ENCODE results near the gene HYCC2.
"Not testable (repeated sequence)": the region's sequence is repeated elsewhere in the genome, so short reads cannot be mapped to it uniquely, and the experiment has no call there.

HYCC2 gene

DNA sequence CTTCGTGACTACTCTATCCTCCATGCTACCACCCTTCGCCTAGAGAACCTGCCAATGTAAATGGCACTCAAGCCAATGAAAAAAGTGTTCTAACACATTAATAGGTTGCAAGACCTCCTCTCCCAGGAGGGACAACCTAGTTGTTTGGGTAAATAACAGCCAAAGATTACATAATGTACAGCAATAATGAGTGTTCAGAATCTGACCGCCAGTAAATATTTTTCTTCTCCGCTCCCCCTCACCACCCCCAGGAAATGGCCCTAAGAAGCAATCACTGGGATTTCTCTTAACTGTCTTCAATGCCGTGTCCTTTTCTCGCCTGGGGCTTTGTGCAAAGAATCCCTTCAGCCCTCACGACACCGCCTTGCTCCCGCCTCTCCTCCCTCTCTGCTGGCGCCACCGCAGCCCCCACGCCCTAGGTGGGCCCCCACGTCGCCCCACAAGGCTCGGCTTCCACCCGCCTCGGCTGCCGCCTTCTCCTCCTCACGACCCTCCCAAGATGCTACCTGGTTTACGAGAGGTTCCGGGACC lies 458 bp downstream of the HYCC2 start:
- no peak for DNase-seq

DNA sequence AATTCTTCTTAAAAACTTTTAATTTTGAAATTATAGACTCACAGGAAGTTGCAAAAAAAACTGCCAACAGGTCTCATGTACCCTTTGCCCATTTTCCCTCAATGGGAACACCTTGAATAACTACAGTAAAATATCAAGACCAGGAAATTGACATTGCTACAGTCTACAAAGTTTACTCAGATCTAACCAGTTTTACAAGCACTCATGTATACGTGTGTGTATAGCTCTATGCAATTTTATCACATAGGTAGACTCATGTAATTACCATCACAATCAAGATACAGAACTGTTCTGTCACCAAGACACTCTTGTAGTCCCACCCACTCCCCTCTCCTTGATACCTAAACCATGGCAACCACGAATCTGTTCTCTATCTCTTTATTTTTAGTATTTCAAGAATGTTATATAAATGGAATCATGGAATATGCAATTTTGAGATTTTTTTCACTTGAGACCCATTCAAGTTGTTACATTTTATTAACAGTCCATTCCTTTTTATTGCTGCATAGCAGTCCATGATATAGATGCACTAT lies 6.6 kb downstream of the HYCC2 start:
- DNase-seq = no peak

GRCh38 chr2:201063516-201063915 lies 8.0 kb downstream of the HYCC2 start:
- DNase-seq = not testable (repeated sequence)

DNA sequence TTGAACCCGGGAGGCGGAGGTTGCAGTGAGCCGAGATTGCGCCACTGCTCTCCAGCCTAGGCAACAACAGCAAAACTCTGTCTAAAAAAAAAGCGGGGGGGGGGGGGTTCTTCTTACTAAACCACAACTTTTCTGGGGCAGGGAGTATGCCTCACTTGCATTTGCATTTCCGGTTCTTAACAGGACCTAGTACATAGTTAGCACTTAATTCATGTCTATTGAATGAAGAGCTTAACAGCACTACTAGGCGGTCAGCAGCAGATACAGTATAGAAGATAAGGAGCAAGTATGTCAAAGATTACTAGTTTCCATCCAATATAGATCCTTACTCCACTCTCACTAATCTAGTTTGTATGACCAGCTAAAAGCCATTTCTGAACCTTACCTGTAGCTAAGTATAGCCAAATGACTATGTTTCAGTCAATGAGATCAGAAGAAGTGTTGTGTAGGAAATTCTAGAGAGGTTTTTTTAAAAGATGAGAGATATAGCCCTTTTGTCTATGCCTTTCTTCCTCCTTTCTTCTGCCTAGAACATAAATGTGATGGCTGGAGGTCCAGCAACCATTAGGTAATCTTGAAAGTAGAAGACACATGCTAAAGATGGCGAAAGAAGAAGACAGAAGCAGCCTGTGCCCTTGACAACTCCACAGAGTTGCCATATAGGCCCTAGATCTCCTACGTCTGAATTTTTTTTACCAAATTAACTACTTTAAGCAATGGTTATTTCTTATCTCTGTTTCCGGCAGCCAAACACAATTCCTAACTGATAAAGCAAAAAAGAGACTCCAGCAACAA lies 11.3 kb downstream of the HYCC2 start:
- no peak for DNase-seq

DNA sequence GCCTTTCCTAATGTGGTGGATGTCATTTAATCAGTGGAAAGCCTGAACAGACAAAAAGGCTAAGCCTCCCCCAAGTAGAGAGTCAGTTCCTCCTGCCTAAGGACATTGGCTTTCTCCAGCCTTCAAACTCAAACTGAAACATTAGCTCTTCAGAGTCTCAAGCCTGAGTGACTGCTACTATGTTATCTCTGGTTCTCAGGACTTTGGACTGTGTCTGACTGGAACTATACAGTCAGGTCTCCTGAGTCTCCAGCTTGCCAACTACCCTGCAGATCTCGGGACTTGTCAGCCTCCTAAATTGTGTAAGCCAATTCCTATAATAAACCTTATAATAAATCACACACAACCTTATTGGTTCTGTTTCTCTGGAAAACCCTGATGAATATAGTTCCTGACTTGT lies 12.6 kb downstream of the HYCC2 start:
- DNase-seq = no peak

DNA sequence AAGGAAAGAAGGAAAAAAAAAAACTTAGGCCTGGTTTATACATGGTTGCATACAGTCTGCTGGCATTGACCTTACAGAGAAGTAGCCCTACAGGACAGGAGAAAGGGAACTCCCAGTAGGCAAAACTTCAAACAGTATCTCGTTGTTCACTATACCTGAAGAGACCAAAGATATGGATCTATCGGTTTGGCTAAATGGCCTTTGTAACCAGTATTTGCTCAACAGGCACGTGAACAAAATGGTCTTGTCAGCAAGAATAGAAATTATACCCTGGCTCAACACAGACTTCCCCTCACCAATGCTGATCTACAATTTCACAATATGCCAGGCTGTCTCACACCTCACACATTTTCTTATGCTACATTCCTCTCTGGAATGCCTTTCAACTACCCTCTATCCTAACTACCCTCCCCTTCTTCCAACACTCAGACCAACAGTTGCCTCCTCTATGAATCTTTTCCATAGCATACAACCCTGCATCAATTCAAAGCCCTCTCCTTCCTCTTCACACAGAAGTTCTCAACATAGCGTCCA lies 13.7 kb downstream of the HYCC2 start:
- DNase-seq = no peak

DNA sequence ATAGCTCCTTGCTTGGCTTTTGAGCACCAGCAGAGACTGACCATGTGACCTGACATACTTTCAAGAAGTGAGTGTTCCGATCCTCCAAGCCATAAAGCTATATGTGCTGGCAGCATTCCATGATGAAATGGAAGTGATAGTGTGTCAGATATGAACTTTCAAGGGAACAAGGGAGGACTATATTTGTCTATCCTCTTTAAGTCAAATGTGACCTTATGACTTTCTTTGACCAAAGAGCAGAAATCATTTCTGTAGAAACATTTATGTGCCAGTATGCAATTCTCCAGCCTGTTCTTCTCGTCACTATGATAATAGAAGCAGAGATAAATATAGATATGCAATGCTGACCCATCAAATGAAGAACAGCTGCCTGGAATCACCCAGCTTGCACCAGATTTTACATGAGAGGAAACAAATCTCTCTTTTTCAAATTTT lies 14.4 kb downstream of the HYCC2 start:
- no peak for DNase-seq

GRCh38 chr2:201049455-201049854 lies 22.0 kb downstream of the HYCC2 start:
- DNase-seq = no peak

GRCh38 chr2:201046881-201047280 lies 24.6 kb downstream of the HYCC2 start:
- DNase-seq = no peak

DNA sequence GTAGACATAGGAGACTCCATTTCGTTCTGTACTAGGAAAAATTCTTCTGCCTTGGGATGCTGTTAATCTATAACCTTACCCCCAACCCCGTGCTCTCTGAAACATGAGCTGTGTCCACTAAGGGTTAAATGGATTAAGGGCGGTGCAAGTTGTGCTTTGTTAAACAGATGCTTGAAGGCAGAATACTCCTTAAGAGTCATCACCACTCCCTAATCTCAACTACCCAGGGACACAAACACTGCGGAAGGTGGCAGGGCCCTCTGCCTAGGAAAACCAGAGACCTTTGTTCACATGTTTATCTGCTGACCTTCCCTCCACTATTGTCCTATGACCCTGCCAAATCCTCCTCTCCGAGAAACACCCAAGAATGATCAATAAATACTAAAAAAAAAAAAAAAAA lies 28.4 kb downstream of the HYCC2 start:
- not testable (repeated sequence) for DNase-seq

GRCh38 chr2:201042451-201042850 lies 29.0 kb downstream of the HYCC2 start:
- DNase-seq = not testable (repeated sequence)

DNA sequence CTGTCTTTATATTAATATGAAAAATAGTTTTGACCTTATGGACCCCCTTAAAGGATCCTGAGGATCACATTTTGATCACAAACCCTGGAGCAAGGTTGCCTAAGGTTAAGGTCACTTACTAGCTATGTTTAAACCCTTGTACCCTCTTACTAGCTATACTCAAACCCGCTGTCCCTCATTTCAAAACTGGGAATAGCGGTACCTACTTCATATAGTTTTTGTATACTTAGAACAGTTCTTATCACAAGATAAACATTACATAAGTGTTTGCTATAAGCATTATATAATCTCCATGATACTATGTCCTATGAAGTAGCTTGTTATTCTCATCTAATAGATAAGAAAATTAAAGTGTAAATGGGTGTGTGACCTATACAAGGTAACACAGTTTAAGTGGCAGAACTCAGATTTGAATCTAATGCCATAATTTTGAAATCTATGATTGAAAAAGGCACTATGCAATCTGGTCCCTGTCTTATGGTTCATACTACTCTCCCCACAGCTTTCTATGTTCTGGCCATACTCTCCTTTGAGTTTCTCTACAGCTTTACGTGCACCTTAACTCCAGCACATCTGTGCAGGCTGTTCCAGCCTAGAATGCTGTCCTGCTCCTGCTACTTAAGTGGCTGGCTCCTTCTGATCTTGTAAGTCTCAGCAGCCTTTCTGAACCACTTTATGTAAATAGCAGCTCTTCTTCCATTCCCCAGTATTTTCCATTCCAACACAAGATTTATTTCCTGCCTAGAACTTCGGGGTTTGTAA lies 30.4 kb downstream of the HYCC2 start:
- DNase-seq = no peak

DNA sequence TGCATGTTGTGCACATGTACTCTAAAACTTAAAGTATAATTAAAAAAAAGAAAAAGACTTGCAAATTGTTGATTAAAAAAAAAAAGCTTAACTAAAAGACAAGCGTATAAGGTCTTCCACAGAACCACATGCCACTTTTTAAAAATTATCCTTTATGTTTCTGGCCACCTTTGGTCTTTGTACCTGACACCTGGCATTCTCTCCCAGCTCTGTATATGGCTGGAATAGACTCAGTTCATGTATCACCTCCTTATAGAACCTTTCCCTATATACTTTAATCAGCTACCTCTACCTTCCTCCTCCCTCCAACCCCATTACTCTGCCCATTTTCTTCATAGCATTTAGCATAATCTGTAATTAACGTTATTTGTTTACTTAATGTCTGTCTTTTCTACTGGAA lies 32.6 kb downstream of the HYCC2 start:
- no peak for DNase-seq

DNA sequence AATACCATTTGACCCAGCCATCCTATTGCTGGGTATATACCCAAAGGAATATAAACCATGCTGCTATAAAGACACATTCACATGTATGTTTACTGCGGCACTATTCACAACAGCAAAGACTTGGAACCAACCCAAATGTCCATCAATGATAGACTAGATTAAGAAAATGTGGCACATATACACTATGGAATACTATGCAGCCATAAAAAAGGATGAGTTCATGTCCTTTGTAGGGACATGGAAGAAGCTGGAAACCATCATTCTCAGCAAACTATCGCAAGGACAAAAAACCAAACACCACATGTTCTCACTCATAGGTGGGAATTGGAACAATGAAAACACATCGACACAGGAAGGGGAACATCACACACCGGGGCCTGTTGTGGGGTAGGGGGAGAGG lies 33.1 kb downstream of the HYCC2 start:
- DNase-seq = not testable (repeated sequence)

GRCh38 chr2:201034355-201034754 lies 37.1 kb downstream of the HYCC2 start:
- not testable (repeated sequence) for DNase-seq

- DNase-seq = no peak
These were observed 47.0 kb downstream of the HYCC2 start for GRCh38 chr2:201024518-201024917.

DNA sequence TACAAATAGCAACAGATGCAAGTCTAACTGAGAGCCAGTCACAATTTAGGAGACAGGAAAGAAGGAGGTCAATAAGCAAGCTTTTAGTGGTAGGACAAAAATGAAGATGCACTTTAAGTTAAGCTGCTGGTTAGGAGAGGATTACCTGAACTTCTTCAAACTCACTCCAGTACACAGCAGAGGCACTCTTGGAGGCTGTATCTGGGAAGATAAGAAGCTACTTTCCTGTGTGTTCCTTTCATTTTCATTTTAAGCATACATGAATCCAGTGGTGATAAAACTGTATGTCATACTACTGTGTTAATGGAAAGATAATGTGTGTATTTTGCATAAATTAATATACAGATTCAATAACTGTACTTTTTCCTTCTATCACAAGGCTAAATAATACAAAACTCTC lies 49.6 kb downstream of the HYCC2 start:
- DNase-seq = no peak

Measured in NCI-H526 treated with DMSO at 0.1 percent for 48 hours (cell line).